Endothelial cell (in vitro differentiated cells): Measurements from ENCODE around the gene NXF3. TPM values are rescaled to one million over a fixed set of nuclear protein-coding genes. Genes with fewer than 3 reads are reported as not detected.
A peak's percentile ranks its signal among the peaks of the same experiment; 100 is the strongest.
"Not testable (repeated sequence)": the region's sequence is repeated elsewhere in the genome, so short reads cannot be mapped to it uniquely, and the experiment has no call there.

Experiments used
- DNase-seq: peaks from one replicate; pipeline ENCODE4 v3.0.0; 2021; ENCODE audit warnings: low spot score
- H3K27ac Mint-ChIP-seq: one replicate; pipeline ENCODE4 v1.8.0; 2021; ENCODE audit warnings: mixed read lengths, inconsistent platforms; ENCODE audit not compliant: unreplicated experiment
- H3K27me3 Mint-ChIP-seq: one replicate; pipeline ENCODE4 v1.8.0; 2021; ENCODE audit warnings: mild to moderate bottlenecking, moderate library complexity, mixed read lengths, inconsistent platforms; ENCODE audit not compliant: unreplicated experiment
- H3K36me3 Mint-ChIP-seq: one replicate; pipeline ENCODE4 v1.8.0; 2021; ENCODE audit warnings: mild to moderate bottlenecking, low read depth, mixed read lengths, inconsistent platforms; ENCODE audit not compliant: unreplicated experiment
- H3K4me1 Mint-ChIP-seq: one replicate; pipeline ENCODE4 v1.8.0; 2021; ENCODE audit warnings: mild to moderate bottlenecking, mixed read lengths, inconsistent platforms; ENCODE audit not compliant: unreplicated experiment
- H3K4me3 Mint-ChIP-seq: one replicate; pipeline ENCODE4 v1.8.0; 2021; ENCODE audit warnings: mild to moderate bottlenecking, mixed read lengths, inconsistent platforms; ENCODE audit not compliant: unreplicated experiment
- H3K9me3 Mint-ChIP-seq: one replicate; pipeline ENCODE4 v1.8.0; 2021; ENCODE audit warnings: mixed read lengths, inconsistent platforms; ENCODE audit not compliant: unreplicated experiment
- total RNA-seq: library from RNA; stranded (reverse); fragmentation: NEBNext Ultra II Directional; extraction: Animal tissue kit (Norgen Biotek cat#: 25700); gene quantifications from one replicate; pipeline ENCODE4 v1.2.1, GENCODE V29; 2021; ENCODE audit not compliant: unreplicated experiment
- TF ChIP-seq, protein P1 (sequence below): fragments of 200-600 bp; sonication (generic); IDR thresholded peaks from one replicate; pipeline ENCODE4 v1.5.0; 2021; ENCODE audit warnings: antibody characterized with exemption; ENCODE audit not compliant: unreplicated experiment

The NXF3 gene
- total RNA-seq, 1 donor from 2014 or later: 1.3 TPM

DNA sequence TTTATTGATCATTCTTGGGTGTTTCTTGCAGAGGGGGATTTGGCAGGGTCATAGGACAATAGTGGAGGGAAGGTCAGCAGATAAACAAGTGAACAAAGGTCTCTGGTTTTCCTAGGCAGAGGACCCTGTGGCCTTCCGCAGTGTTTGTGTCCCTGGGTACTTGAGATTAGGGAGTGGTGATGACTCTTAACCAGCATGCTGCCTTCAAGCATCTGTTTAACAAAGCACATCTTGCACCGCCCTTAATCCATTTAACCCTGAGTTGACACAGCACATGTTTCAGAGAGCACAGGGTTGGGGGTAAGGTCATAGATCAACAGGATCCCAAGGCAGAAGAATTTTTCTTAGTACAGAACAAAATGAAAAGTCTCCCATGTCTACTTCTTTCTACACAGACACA, 10.9 kb upstream of the NXF3 start:
- not testable (repeated sequence) for H3K9me3 Mint-ChIP-seq, H3K36me3 Mint-ChIP-seq, H3K27ac Mint-ChIP-seq, DNase-seq, H3K4me1 Mint-ChIP-seq, H3K4me3 Mint-ChIP-seq, H3K27me3 Mint-ChIP-seq

DNA sequence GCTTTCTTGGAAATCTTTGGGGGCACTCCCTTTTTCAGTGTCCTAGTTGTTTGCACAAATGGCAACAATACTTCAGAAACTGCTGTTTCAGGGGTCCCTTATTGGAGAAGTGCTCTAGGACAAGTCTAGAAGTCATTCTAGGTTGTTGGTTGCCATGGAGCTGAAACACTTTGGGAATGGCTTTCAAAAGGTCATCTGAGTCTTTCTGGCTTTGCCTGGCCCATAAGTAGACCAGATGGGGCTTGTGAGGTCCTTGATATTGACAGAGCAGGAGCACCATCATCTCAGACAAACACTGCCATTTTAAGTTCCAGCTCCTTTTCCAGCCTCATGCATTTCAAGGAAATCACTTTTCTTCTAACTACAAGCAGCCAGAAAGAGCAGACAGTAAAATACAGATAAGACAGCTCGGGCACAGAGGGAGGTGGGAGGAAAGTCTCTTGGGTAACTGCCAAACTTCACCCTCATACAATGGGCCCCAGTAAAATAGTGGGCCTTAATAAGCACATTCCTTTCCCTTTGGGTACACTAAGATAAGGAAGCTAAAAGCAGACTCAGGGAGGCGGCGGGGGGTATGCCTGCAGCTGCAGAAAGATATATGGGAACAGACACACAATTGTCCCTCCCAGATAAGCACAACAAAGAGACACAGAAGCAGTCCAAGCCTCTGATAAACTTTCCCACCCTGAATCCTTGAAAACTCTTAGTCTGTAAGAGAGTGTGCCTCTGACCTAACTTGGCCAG, 8.5 kb upstream of the NXF3 start:
- Mint-ChIP-seq H3K4me1 (peaks cover 3% of the 10 kb centered on the region), H3K9me3 (no peaks in the 10 kb centered on the region), H3K27me3 (no peaks in the 10 kb centered on the region), H3K36me3 (no peaks in the 10 kb centered on the region), H3K27ac (peak overlapping the region; percentile 91), H3K4me3 (no peak overlapping the region)
- TF ChIP-seq, protein P1, sequence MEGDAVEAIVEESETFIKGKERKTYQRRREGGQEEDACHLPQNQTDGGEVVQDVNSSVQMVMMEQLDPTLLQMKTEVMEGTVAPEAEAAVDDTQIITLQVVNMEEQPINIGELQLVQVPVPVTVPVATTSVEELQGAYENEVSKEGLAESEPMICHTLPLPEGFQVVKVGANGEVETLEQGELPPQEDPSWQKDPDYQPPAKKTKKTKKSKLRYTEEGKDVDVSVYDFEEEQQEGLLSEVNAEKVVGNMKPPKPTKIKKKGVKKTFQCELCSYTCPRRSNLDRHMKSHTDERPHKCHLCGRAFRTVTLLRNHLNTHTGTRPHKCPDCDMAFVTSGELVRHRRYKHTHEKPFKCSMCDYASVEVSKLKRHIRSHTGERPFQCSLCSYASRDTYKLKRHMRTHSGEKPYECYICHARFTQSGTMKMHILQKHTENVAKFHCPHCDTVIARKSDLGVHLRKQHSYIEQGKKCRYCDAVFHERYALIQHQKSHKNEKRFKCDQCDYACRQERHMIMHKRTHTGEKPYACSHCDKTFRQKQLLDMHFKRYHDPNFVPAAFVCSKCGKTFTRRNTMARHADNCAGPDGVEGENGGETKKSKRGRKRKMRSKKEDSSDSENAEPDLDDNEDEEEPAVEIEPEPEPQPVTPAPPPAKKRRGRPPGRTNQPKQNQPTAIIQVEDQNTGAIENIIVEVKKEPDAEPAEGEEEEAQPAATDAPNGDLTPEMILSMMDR: no peak
- DNase-seq: no peak

DNA sequence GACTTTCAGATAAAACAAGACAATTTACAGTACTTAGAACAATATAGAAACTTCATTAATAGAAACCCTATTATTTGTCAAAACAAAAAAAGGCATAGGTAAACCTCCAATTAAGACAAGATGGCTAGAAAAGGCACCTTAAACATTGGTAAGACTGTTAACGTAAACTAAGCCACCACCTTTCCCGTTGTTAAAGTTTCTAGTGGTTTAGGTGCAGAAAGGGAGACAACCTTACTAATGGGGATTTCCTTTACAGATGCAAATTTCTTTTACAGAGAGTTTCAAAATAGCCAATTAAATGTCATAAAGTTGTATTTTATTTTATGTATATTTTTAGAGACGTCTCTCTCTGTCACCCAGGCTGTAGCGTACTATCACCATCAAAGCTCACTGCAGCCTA, 7.5 kb upstream of the NXF3 start:
- Mint-ChIP-seq H3K9me3 (no peaks in the 10 kb centered on the region), H3K4me1 (peaks cover 3% of the 10 kb centered on the region), H3K27me3 (no peaks in the 10 kb centered on the region), H3K27ac (no peak overlapping the region), H3K36me3 (no peaks in the 10 kb centered on the region), H3K4me3 (no peak overlapping the region)
- DNase-seq: no peak
- TF ChIP-seq, protein P1: no peak

DNA sequence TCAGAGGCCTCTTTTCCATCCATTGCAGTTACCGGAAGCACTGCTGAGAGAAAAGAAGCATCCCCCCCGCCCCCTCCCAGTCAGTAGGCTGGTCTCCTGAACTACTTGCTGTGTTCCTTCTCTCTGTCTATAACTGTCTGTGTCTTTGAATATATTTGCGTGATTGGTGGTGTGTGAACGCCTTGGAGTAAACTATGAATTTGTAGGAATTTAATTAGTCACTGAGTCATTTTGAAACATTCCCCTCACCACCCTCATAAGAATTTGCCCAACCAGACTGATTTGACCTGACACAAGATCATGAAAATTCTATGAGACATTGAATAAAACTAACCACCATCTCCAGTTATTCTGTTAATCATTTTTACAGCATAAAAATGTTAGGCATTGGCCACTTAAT, 6.7 kb upstream of the NXF3 start:
- H3K9me3 Mint-ChIP-seq: no peaks in the 10 kb centered on the region
- DNase-seq: no peak
- H3K27ac Mint-ChIP-seq: no peak overlapping the region
- peaks cover 3% of the 10 kb centered on the region for H3K4me1 Mint-ChIP-seq
- TF ChIP-seq, protein P1: no peak
- no peaks in the 10 kb centered on the region for H3K36me3 Mint-ChIP-seq
- H3K27me3 Mint-ChIP-seq: no peaks in the 10 kb centered on the region
- H3K4me3 Mint-ChIP-seq: no peak overlapping the region

DNA sequence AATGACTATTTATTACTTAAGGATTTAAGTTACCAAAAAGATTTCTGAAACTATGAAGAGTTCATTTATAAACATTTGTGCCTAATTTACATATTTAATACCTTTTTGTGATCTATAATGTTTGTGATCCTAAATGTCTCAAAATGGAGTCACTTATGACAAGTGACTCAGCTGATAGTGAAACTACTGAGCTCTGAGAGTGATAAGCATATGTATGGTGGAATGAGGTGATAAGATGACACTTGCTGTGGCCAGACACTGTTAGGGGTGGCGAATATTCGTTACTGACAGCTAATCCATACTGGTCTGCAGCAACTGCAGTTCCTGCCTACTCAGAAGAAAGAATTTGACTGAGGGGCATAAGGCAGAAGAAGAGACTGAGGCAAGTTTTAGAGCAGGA, 5.5 kb upstream of the NXF3 start:
- Mint-ChIP-seq H3K9me3 (no peaks in the 10 kb centered on the region), H3K27me3 (no peaks in the 10 kb centered on the region), H3K4me1 (peaks cover 3% of the 10 kb centered on the region), H3K27ac (no peak overlapping the region), H3K4me3 (no peak overlapping the region), H3K36me3 (no peaks in the 10 kb centered on the region)
- TF ChIP-seq, protein P1: no peak
- DNase-seq: no peak
